SK-N-SH (cell line): Measurements from ENCODE around the gene P2RY14.

Experiments
- EP300 ChIP-seq, 2 experiments: IDR thresholded peaks; 2 replicates each; pipeline versions ENCODE4 v1.4.0 to v1.6.1; 2012; ENCODE audit warnings: borderline replicate concordance in 1 of 2, low read depth in 1 of 2, low read length in 1 of 2
- FOXM1 ChIP-seq: IDR thresholded peaks from 2 replicates; pipeline ENCODE4 v1.4.0; 2012; ENCODE audit warnings: low read depth, mild to moderate bottlenecking
- JUND ChIP-seq: IDR thresholded peaks from 2 replicates; pipeline ENCODE4 v1.4.0; 2012
- MXI1 ChIP-seq: IDR thresholded peaks from 2 replicates; pipeline ENCODE4 v1.6.1; 2012; ENCODE audit warnings: mild to moderate bottlenecking, low read depth, low read length, improper control_type of control experiment
- POLR2AphosphoS5 ChIP-seq: IDR thresholded peaks from 2 replicates; pipeline ENCODE4 v1.6.1; 2012; ENCODE audit warnings: low read depth, low read length
- RXRA ChIP-seq: IDR thresholded peaks from 2 replicates; pipeline ENCODE4 v1.4.0; 2012; ENCODE audit warnings: low read depth, mild to moderate bottlenecking, borderline replicate concordance
- SIN3A ChIP-seq: IDR thresholded peaks from 2 replicates; pipeline ENCODE4 v1.6.1; 2012; ENCODE audit warnings: low read depth, mild to moderate bottlenecking, low read length, moderate library complexity, borderline replicate concordance
- SMC3 ChIP-seq: IDR thresholded peaks from 2 replicates; pipeline ENCODE4 v1.6.1; 2012; ENCODE audit warnings: low read depth, low read length, improper control_type of control experiment
- TCF12 ChIP-seq: IDR thresholded peaks from 2 replicates; pipeline ENCODE4 v1.4.0; 2012
- TF ChIP-seq, protein P1 (sequence below): fragments of 200-600 bp; sonication (generic); IDR thresholded peaks from 2 replicates; pipeline ENCODE4 v1.6.1; 2017; ENCODE audit warnings: antibody characterized with exemption, mild to moderate bottlenecking, moderate library complexity
- TF ChIP-seq, protein P2 (sequence below): IDR thresholded peaks from 2 replicates; pipeline ENCODE4 v1.4.0; 2012; ENCODE audit warnings: low read depth

DNA sequence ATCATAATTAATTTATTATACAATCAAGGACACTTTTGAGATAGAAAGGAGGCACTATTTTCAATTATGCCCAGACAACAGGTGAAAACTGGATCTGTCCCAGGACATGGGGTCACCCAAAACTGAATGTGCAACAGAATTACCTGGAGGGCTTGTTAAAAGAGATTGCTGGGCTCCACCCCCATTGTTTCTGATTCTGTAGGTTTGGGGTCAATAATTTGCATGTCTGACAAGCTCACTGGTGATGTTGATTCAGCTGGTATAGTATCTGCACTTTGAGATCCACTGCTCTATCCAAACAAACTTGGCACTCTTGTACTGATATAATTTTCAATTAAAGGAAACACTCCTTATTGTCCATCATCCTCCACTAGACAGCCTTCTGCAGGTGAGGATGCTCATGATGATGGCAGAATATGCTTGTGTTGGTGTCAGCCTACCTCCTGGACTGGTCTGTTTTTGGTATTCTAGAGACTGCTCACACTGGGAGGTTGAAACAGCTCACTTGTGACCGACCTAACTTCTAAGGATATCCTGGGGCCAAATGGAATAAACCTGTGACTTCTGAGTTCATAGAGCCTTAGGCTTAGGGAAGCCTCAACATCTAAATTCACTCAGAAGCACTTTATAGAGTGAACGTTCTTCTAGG, 2.2 kb downstream of the P2RY14 start:
- TF ChIP-seq EP300 (IDR thresholded peaks at IDR 0.05; ENCODE audit: borderline replicate concordance in 1 of 2, low read depth in 1 of 2, low read length in 1 of 2) (no peak), SMC3 (no peak), TCF12 (no peak), JUND (no peak), MXI1 (no peak), FOXM1 (no peak), POLR2AphosphoS5 (no peak), RXRA (no peak), SIN3A (no peak)
- TF ChIP-seq, protein P1, sequence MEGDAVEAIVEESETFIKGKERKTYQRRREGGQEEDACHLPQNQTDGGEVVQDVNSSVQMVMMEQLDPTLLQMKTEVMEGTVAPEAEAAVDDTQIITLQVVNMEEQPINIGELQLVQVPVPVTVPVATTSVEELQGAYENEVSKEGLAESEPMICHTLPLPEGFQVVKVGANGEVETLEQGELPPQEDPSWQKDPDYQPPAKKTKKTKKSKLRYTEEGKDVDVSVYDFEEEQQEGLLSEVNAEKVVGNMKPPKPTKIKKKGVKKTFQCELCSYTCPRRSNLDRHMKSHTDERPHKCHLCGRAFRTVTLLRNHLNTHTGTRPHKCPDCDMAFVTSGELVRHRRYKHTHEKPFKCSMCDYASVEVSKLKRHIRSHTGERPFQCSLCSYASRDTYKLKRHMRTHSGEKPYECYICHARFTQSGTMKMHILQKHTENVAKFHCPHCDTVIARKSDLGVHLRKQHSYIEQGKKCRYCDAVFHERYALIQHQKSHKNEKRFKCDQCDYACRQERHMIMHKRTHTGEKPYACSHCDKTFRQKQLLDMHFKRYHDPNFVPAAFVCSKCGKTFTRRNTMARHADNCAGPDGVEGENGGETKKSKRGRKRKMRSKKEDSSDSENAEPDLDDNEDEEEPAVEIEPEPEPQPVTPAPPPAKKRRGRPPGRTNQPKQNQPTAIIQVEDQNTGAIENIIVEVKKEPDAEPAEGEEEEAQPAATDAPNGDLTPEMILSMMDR: no peak
- TF ChIP-seq, protein P2, sequence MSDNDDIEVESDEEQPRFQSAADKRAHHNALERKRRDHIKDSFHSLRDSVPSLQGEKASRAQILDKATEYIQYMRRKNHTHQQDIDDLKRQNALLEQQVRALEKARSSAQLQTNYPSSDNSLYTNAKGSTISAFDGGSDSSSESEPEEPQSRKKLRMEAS: no peak
